Endothelial cell of umbilical vein (primary cell): ENCODE results near the gene XXYLT1. TPM values are rescaled to one million over a fixed set of nuclear protein-coding genes. Genes with fewer than 3 reads are reported as not detected.

ENCODE experiments used
- BruUV-seq: library from RNA; stranded (reverse); fragments of 400-500 nt; replicated peaks from 2 replicates; lab custom pipeline; 2021; lab: Mats Ljungman, UMichigan
- CTCF ChIA-PET: fragments of 300-600, 350-600 bp; sonication (Branson Sonifier 250); formaldehyde crosslinking; loops from one replicate; lab custom pipeline; 2021; ENCODE audit warnings: antibody characterized with exemption, inconsistent platforms; lab: Charles Lee
- POLR2A ChIA-PET: fragments of 300-600, 350-600 bp; sonication (Branson Sonifier 250); formaldehyde crosslinking; loops from one replicate; lab custom pipeline; 2021; ENCODE audit warnings: antibody characterized with exemption, inconsistent platforms; lab: Charles Lee
- DNase-seq: peaks from one replicate; pipeline ENCODE4 v3.0.0-alpha.2; 2011; ENCODE audit warnings: low read depth, low spot score
- FAIRE-seq: peaks from 2 replicates; lab custom pipeline; 2011; peaks lifted over from hg19 to GRCh38; lab: Jason Lieb, UNC
- H2AFZ ChIP-seq: 2 replicates; pipeline ENCODE4 v1.6.0; 2012; ENCODE audit warnings: low read depth, low read length, control low read depth, inconsistent platforms
- H3K27ac ChIP-seq: 2 replicates; pipeline ENCODE4 v1.5.1; 2011; ENCODE audit warnings: low read depth, mild to moderate bottlenecking, control low read depth, low read length, moderate library complexity; ENCODE audit not compliant: insufficient read depth
- H3K27me3 ChIP-seq, 2 experiments: 2 replicates each; pipeline versions ENCODE4 v1.6.0 to v1.6.1; 2011; ENCODE audit warnings: low read length in 2 of 2, mixed read lengths in 1 of 2; ENCODE audit not compliant: control insufficient read depth in 2 of 2, insufficient read depth in 2 of 2
- H3K36me3 ChIP-seq, 2 experiments: 2 replicates in 1 of 2; 3 replicates in 1 of 2; pipeline ENCODE4 v1.5.1; 2011; ENCODE audit warnings: low read length in 2 of 2, mild to moderate bottlenecking in 1 of 2, moderate library complexity in 1 of 2; ENCODE audit not compliant: control insufficient read depth in 2 of 2, insufficient read depth in 2 of 2; ENCODE audit errors: extremely low read depth in 1 of 2
- H3K4me1 ChIP-seq: 3 replicates; pipeline ENCODE4 v1.5.1; 2011; ENCODE audit warnings: mild to moderate bottlenecking, low read length; ENCODE audit not compliant: control insufficient read depth, insufficient read depth; ENCODE audit errors: extremely low read depth
- H3K4me2 ChIP-seq: 2 replicates; pipeline ENCODE4 v1.6.1; 2011; ENCODE audit warnings: low read length, control low read depth, mixed read lengths; ENCODE audit not compliant: insufficient read depth
- H3K4me3 ChIP-seq, 3 experiments: fragments of 200-600 bp in 1 of 3; sonication (generic), shearing (Covaris generic) in 1 of 3; replicated peaks in 1 of 3; 2 replicates each; pipeline ENCODE4 v1.5.1; 2011 to 2016; ENCODE audit warnings: control low read depth in 3 of 3, low read length in 3 of 3, mild to moderate bottlenecking in 2 of 3, inconsistent platforms in 1 of 3, low read depth in 1 of 3, moderate library complexity in 1 of 3; ENCODE audit not compliant: insufficient read depth in 1 of 3
- H3K79me2 ChIP-seq: 2 replicates; pipeline ENCODE4 v1.6.0; 2012; ENCODE audit warnings: low read length, inconsistent platforms; ENCODE audit not compliant: control insufficient read depth, insufficient read depth
- H3K9ac ChIP-seq: replicated peaks from 2 replicates; pipeline ENCODE3; 2011; ENCODE audit warnings: low read length, control low read depth; ENCODE audit not compliant: insufficient read depth; ENCODE audit errors: extremely low read depth
- H3K9me1 ChIP-seq: replicated peaks from 3 replicates; pipeline ENCODE4 v1.6.0; 2011; ENCODE audit warnings: mild to moderate bottlenecking, low read length; ENCODE audit not compliant: control insufficient read depth, insufficient read depth; ENCODE audit errors: extremely low read depth
- H3K9me3 ChIP-seq: replicated peaks from 2 replicates; pipeline ENCODE4 v1.5.1; 2012; ENCODE audit warnings: low read length, inconsistent platforms; ENCODE audit not compliant: control insufficient read depth, insufficient read depth
- H4K20me1 ChIP-seq: replicated peaks from 2 replicates; pipeline ENCODE3; 2011; ENCODE audit warnings: mild to moderate bottlenecking, low read length; ENCODE audit not compliant: control insufficient read depth, insufficient read depth; ENCODE audit errors: extremely low read depth
- EZH2 ChIP-seq: IDR thresholded peaks from 2 replicates; pipeline ENCODE4 v1.6.1; 2012; ENCODE audit warnings: borderline replicate concordance, low read depth, mild to moderate bottlenecking, moderate library complexity, low read length, inconsistent platforms; ENCODE audit not compliant: severe bottlenecking
- FOS ChIP-seq: IDR thresholded peaks from 2 replicates; pipeline ENCODE4 v1.6.1; 2011; ENCODE audit warnings: mild to moderate bottlenecking, low read length, moderate library complexity, borderline replicate concordance; ENCODE audit not compliant: insufficient read depth
- GATA2 ChIP-seq: IDR thresholded peaks from 2 replicates; pipeline ENCODE4 v1.7.0; 2011; ENCODE audit warnings: low read depth, mild to moderate bottlenecking, moderate library complexity, mixed read lengths, low read length; ENCODE audit not compliant: insufficient read length, insufficient read depth
- JUN ChIP-seq: IDR thresholded peaks from 2 replicates; pipeline ENCODE4 v1.6.1; 2011; ENCODE audit warnings: borderline replicate concordance, low read depth; ENCODE audit not compliant: insufficient read length, insufficient read depth
- MYC ChIP-seq: IDR thresholded peaks from one replicate; pipeline ENCODE4 v1.6.1; 2011; ENCODE audit warnings: mild to moderate bottlenecking, low read depth, low read length
- POLR2A ChIP-seq: IDR thresholded peaks from 2 replicates; pipeline ENCODE4 v1.6.1; 2012; ENCODE audit warnings: low read depth, mild to moderate bottlenecking, control low read depth, low read length
- POLR2AphosphoS5 ChIP-seq: IDR thresholded peaks from 2 replicates; pipeline ENCODE4 v1.6.1; 2012; ENCODE audit warnings: low read depth, mild to moderate bottlenecking, control low read depth, low read length, moderate library complexity; ENCODE audit not compliant: insufficient read depth
- dilution Hi-C: fragments of 300-500 bp; cut with MboI; formaldehyde crosslinking; loops from one replicate; pipeline ENCODE4 v1.15.0; 2019; ENCODE audit warnings: low sequenced_read_pairs; ENCODE audit not compliant: extremely low pct_ligation_motif_present
- intact Hi-C: fragments of 100-400 bp; cut with micrococcal nuclease; formaldehyde crosslinking; loops from one replicate; pipeline ENCODE4 v1.10.0; 2022
- polyA plus RNA-seq, 4 experiments: library from polyadenylated mRNA; depleted of rRNA in 3 of 4; stranded (reverse) in 3 of 4; unstranded in 1 of 4; fragments of >200 nt; gene quantifications; 2 replicates each; pipeline versions ENCODE4 v1.2.1 to v1.2.3, GENCODE V29; 2011 to 2012; ENCODE audit warnings: missing spikeins in 1 of 4
- total RNA-seq: library from RNA; stranded (reverse); gene quantifications from 2 replicates; pipeline ENCODE4 v1.2.3, GENCODE V29; 2021
- TF ChIP-seq, protein P1 (sequence below): IDR thresholded peaks from 2 replicates; pipeline ENCODE4 v1.6.1; 2011; ENCODE audit not compliant: insufficient read depth, insufficient read length
- TF ChIP-seq, protein P2 (sequence below), 2 donors: IDR thresholded peaks; 1 replicate in 1 of 2; 2 replicates in 1 of 2; pipeline ENCODE4 v1.5.1; 2011; ENCODE audit warnings: low read length in 2 of 2, mild to moderate bottlenecking in 2 of 2, moderate library complexity in 2 of 2, control low read depth in 1 of 2, inconsistent platforms in 1 of 2, low read depth in 1 of 2; ENCODE audit not compliant: insufficient read depth in 1 of 2; ENCODE audit errors: extremely low read depth in 1 of 2

XXYLT1 gene
- total and polyA plus RNA-seq, 2 donors (not counting 3 experiments of a cell fraction or from before 2014, with no cell fraction given) = 54.4 to 78.1 TPM

DNA sequence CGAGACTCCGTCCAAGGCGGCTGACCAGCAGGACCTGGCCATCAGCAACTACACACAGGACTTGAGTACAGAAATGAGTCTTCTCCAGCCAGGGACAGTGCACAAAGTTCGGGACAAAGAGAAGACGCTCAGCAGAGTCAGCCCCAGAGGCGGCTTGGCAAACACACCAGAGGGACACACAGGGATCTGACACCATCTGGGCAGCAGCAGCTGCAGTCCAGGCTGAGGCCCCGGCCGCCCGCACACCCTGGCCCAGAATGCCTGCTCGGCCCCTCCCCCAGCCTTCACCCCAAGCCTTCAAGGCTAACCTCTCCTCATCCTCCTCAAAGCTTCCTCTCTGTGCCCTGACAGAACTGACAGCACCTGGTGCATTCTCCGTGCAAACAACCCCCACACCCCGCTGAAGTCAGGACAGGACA, 61.1 kb downstream of the XXYLT1 start:
- Histone ChIP-seq H3K9me1 (no peaks in the 10 kb centered on the region), H3K27me3 (no peaks in the 10 kb centered on the region), H2AFZ (peak overlapping the region; percentile 0), H3K4me2 (no peak overlapping the region), H3K36me3 (no peaks in the 10 kb centered on the region), H3K4me1 (peaks cover 34% of the 10 kb centered on the region), H3K9me3 (no peaks in the 10 kb centered on the region), H3K9ac (peak overlapping the region; percentile 19), H3K4me3 (no peak overlapping the region), H3K27ac (peak overlapping the region; percentile 58), H3K79me2 (peaks cover 30% of the 10 kb centered on the region), H4K20me1 (no peaks in the 10 kb centered on the region)
- ChIA-PET POLR2A (interaction anchor here (0.9 to 1.7 kb wide), 3 partner anchors 14 to 524 kb away, joined by 3 to 4 read pairs (median 3); no protein-coding TSS in a partner anchor), CTCF (interaction anchor here (1.4 to 2.4 kb wide), 6 partner anchors 14 to 527 kb away, joined by 3 to 10 read pairs (median 5); no protein-coding TSS in a partner anchor)
- BruUV-seq = no TSS peak
- intact Hi-C loops (loop anchor here (1.0 kb wide), 2 partner anchors 13 to 28 kb away; no protein-coding TSS in a partner anchor), dilution Hi-C loops (no loop called here)
- peak; percentile 28 for DNase-seq
- TF ChIP-seq, protein P1, sequence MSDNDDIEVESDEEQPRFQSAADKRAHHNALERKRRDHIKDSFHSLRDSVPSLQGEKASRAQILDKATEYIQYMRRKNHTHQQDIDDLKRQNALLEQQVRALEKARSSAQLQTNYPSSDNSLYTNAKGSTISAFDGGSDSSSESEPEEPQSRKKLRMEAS = no peak
- TF ChIP-seq FOS (no peak), POLR2AphosphoS5 (no peak), POLR2A (no peak), JUN (no peak), GATA2 (no peak), MYC (no peak), EZH2 (no peak)
- TF ChIP-seq, protein P2, sequence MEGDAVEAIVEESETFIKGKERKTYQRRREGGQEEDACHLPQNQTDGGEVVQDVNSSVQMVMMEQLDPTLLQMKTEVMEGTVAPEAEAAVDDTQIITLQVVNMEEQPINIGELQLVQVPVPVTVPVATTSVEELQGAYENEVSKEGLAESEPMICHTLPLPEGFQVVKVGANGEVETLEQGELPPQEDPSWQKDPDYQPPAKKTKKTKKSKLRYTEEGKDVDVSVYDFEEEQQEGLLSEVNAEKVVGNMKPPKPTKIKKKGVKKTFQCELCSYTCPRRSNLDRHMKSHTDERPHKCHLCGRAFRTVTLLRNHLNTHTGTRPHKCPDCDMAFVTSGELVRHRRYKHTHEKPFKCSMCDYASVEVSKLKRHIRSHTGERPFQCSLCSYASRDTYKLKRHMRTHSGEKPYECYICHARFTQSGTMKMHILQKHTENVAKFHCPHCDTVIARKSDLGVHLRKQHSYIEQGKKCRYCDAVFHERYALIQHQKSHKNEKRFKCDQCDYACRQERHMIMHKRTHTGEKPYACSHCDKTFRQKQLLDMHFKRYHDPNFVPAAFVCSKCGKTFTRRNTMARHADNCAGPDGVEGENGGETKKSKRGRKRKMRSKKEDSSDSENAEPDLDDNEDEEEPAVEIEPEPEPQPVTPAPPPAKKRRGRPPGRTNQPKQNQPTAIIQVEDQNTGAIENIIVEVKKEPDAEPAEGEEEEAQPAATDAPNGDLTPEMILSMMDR (IDR thresholded peaks at IDR 0.05; ENCODE audit: extremely low read depth in 1 of 2, insufficient read depth in 1 of 2, low read depth in 1 of 2, low read length in 2 of 2) = no peak
- no peak for FAIRE-seq
